OCI-LY7 (cell line): Measurements from ENCODE around the gene ECE1. TPM values are rescaled to one million over a fixed set of nuclear protein-coding genes. Genes with fewer than 3 reads are reported as not detected.

Experiments used
- BruUV-seq: library from RNA; stranded (reverse); fragments of 400-500 nt; replicated peaks from 2 replicates; lab custom pipeline; 2021; lab: Mats Ljungman, UMichigan
- CTCF ChIA-PET: fragments of 300-600 bp; sonication (Branson Sonifier 250); formaldehyde crosslinking; loops from one replicate; lab custom pipeline; 2022; ENCODE audit warnings: antibody characterized with exemption; ENCODE audit not compliant: unreplicated experiment; lab: Charles Lee
- POLR2A ChIA-PET: fragments of 300-600 bp; sonication (Branson Sonifier 250); formaldehyde crosslinking; loops from one replicate; lab custom pipeline; 2022; ENCODE audit warnings: antibody characterized with exemption; lab: Charles Lee
- DNase-seq: peaks from one replicate; pipeline ENCODE4 v3.0.0-alpha.2; 2015; ENCODE audit warnings: low spot score
- H2AFZ ChIP-seq: fragments of 200-600 bp; sonication (generic), shearing (Covaris generic); 2 replicates; pipeline ENCODE4 v1.6.1; 2014; ENCODE audit warnings: mild to moderate bottlenecking, antibody characterized with exemption, low read length, moderate library complexity
- H3K27ac ChIP-seq: fragments of 200-600 bp; sonication (generic); 2 replicates; pipeline ENCODE4 v1.5.1; 2014; ENCODE audit warnings: mixed run types, low read depth, mild to moderate bottlenecking, moderate library complexity, low read length, inconsistent platforms; ENCODE audit not compliant: poor library complexity, severe bottlenecking
- H3K36me3 ChIP-seq: fragments of 200-600 bp; sonication (generic); 2 replicates; pipeline ENCODE4 v1.6.1; 2014; ENCODE audit warnings: mild to moderate bottlenecking, antibody characterized with exemption, low read length, moderate library complexity, mixed read lengths; ENCODE audit not compliant: insufficient read depth
- H3K4me1 ChIP-seq: fragments of 200-600 bp; sonication (generic); 2 replicates; pipeline ENCODE4 v1.5.1; 2014; ENCODE audit warnings: mild to moderate bottlenecking, low read length; ENCODE audit not compliant: insufficient read depth, poor library complexity, severe bottlenecking
- H3K4me2 ChIP-seq: fragments of 200-600 bp; sonication (generic); 2 replicates; pipeline ENCODE4 v1.6.1; 2014; ENCODE audit warnings: mild to moderate bottlenecking, low read length
- H3K4me3 ChIP-seq: fragments of 200-600 bp; sonication (generic); 2 replicates; pipeline ENCODE4 v1.5.1; 2014; ENCODE audit warnings: mild to moderate bottlenecking, low read depth, low read length; ENCODE audit not compliant: poor library complexity, severe bottlenecking
- H3K79me2 ChIP-seq: fragments of 200-600 bp; sonication (generic); 2 replicates; pipeline ENCODE4 v1.6.1; 2016; ENCODE audit warnings: low read depth, mild to moderate bottlenecking, low read length, moderate library complexity, mixed read lengths; ENCODE audit not compliant: insufficient read depth
- H3K9me2 ChIP-seq: fragments of 200-600 bp; sonication (generic); 2 replicates; pipeline ENCODE4 v1.6.1; 2016; ENCODE audit warnings: mild to moderate bottlenecking, low read length, mixed read lengths; ENCODE audit not compliant: insufficient read depth
- H3K9me3 ChIP-seq: fragments of 200-600 bp; sonication (generic); 2 replicates; pipeline ENCODE4 v1.6.1; 2014; ENCODE audit warnings: mild to moderate bottlenecking, mixed run types, low read length, mixed read lengths
- H4K20me1 ChIP-seq: fragments of 200-600 bp; sonication (generic); 2 replicates; pipeline ENCODE4 v1.6.1; 2014; ENCODE audit warnings: mild to moderate bottlenecking, antibody characterized with exemption, low read length, moderate library complexity, mixed read lengths; ENCODE audit not compliant: insufficient read depth
- CTCF ChIP-seq: fragments of 200-600 bp; sonication (generic); conservative IDR thresholded peaks from 2 replicates; pipeline ENCODE4 v1.5.1; 2014; ENCODE audit warnings: mild to moderate bottlenecking, antibody characterized with exemption, low read length, moderate library complexity, mixed read lengths
- EZH2phosphoT487 ChIP-seq: fragments of 200-600 bp; sonication (generic); IDR thresholded peaks from 2 replicates; pipeline ENCODE4 v1.6.1; 2018; ENCODE audit warnings: low read depth, borderline replicate concordance, mild to moderate bottlenecking, mixed run types, antibody characterized with exemption, low read length, moderate library complexity, mixed read lengths
- intact Hi-C: fragments of 100-400 bp; cut with micrococcal nuclease; formaldehyde crosslinking; loops from one replicate; pipeline ENCODE4 v1.10.0; 2022; ENCODE audit not compliant: unreplicated experiment
- total RNA-seq, 2 experiments: library from RNA; depleted of rRNA in 1 of 2; stranded (reverse); fragments of >200 nt in 1 of 2; shearing (Covaris generic) in 1 of 2; gene quantifications; 2 replicates each; pipeline ENCODE4 v1.2.3, GENCODE V29; 2014 to 2022

Gene ECE1
- total RNA-seq, 2 experiments from 2014 or later, result 20.0 to 32.8 TPM

- H4K20me1 ChIP-seq, result no peaks in the 10 kb centered on the region; the same call in 1 of the 2 replicates
- H3K79me2 ChIP-seq, result no peaks in the 10 kb centered on the region
- no peaks in the 10 kb centered on the region for H3K9me2 ChIP-seq
- H3K4me1 ChIP-seq, result peaks cover 7% of the 10 kb centered on the region
- TF ChIP-seq EZH2phosphoT487, result no peak
- TF ChIP-seq CTCF, result no peak
- BruUV-seq, result no TSS peak
- CTCF ChIA-PET, result no interaction called here
- H3K9me3 ChIP-seq, result no peaks in the 10 kb centered on the region
- no peak overlapping the region for H3K4me3 ChIP-seq
- DNase-seq, result no peak
- H3K36me3 ChIP-seq, result no peaks in the 10 kb centered on the region
- H3K27ac ChIP-seq, result no peak overlapping the region
- no peak overlapping the region for H3K4me2 ChIP-seq
- POLR2A ChIA-PET, result no interaction called here
- H2AFZ ChIP-seq, result no peak overlapping the region
- intact Hi-C loops, result no loop called here
Measured at GRCh38 chr1:21308847-21309652, 18.8 kb upstream of the ECE1 start.

GRCh38 chr1:21308330-21308729 lies 18.1 kb upstream of the ECE1 start:
- no peak for TF ChIP-seq CTCF
- TF ChIP-seq EZH2phosphoT487, result no peak
- no peak overlapping the region for H2AFZ ChIP-seq
- H3K4me2 ChIP-seq, result no peak overlapping the region
- H3K4me3 ChIP-seq, result no peak overlapping the region
- H3K27ac ChIP-seq, result no peak overlapping the region
- H3K36me3 ChIP-seq, result no peaks in the 10 kb centered on the region
- H3K4me1 ChIP-seq, result peaks cover 7% of the 10 kb centered on the region
- BruUV-seq, result no TSS peak
- H3K9me2 ChIP-seq, result no peaks in the 10 kb centered on the region
- ChIA-PET CTCF (no interaction called here), POLR2A (no interaction called here)
- no peaks in the 10 kb centered on the region for H3K9me3 ChIP-seq
- H3K79me2 ChIP-seq, result no peaks in the 10 kb centered on the region
- H4K20me1 ChIP-seq, result no peaks in the 10 kb centered on the region; the same call in 1 of the 2 replicates
- intact Hi-C loops, result no loop called here
- no peak for DNase-seq

- H3K4me2 ChIP-seq, result no peak overlapping the region
- H3K79me2 ChIP-seq, result no peaks in the 10 kb centered on the region
- H3K9me3 ChIP-seq, result no peaks in the 10 kb centered on the region
- intact Hi-C loops, result no loop called here
- H2AFZ ChIP-seq, result no peak overlapping the region
- ChIA-PET POLR2A (no interaction called here), CTCF (no interaction called here)
- H3K9me2 ChIP-seq, result no peaks in the 10 kb centered on the region
- H3K36me3 ChIP-seq, result no peaks in the 10 kb centered on the region
- no peaks in the 10 kb centered on the region; the same call in 1 of the 2 replicates for H4K20me1 ChIP-seq
- no peak overlapping the region for H3K4me3 ChIP-seq
- no peak overlapping the region for H3K27ac ChIP-seq
- no peak for TF ChIP-seq CTCF
- no peak for TF ChIP-seq EZH2phosphoT487
- BruUV-seq, result no TSS peak
- H3K4me1 ChIP-seq, result peaks cover 7% of the 10 kb centered on the region
- no peak for DNase-seq
Measured at GRCh38 chr1:21307663-21308305, 17.5 kb upstream of the ECE1 start.
